GM21529 (cell line): Measurements from ENCODE around the gene CBARP.

Source experiments
- ATAC-seq: cut with Tn5 transposase; IDR thresholded peaks from one replicate; pipeline ENCODE4 v1.9.1; 2021; ENCODE audit not compliant: unreplicated experiment

CBARP gene

DNA sequence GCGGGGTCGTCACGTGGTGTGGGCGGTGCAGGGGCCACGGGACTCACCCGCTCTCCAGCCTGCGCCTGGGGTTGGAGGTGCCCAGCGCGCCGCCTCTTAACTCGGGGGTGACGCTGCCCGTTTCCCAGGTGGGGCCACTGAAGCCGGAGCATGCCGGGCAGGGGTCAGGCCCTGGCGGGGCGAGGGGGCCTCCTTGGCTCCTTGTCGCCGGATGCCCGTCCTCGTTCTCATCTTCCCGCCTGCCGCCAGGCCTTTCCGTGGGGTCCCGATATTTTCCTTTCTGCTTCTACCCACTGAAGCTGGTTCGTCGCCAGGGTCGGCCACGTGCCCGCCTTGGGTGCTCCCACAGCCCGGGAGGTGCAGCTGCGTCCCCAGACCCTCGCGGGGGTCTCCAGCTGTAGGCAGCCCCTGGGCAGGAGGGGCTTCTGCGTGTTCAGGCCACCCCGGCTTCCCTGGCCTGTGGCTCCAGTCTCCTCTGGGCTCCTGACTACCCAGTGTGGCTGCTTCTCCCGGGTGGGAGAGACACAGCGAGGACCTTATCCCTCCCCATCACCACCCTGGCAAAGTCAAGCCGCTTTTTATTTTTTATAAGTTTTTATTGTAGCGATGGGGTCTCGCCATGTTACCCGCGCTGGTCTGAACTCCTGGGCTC, 38.3 kb upstream of the CBARP start:
- no peak for ATAC-seq

DNA sequence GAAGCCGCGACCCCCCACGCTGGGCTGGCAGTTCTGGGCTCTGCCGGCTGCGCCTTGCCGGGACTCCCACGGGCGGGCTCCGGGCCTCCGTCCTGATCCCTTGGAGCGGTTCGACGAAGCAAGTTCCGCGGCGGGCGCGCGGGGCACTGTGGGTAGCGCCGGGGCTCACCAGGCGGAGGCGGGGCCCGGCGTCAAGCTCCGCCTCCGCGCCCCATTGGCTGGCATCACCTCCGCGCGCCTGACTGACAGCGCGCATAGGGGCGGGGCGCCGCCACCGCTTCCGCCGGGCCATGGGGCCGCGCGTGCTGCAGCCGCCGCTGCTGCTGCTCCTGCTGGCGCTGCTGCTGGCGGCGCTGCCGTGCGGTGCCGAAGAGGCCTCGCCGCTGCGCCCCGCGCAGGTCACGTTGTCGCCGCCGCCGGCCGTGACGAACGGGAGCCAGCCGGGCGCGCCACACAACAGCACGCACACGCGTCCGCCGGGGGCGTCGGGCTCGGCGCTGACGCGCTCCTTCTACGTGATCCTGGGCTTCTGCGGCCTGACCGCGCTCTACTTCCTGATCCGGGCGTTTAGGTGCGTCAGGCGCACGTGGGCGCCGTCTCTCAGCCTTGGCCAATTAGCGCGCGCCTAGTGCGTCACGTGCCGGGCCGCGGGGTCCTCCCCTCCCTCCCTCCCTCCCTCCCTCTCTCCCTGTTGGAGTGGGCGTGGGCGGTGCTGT, 37.6 kb upstream of the CBARP start, which contains the start of gene FAM174C:
Gene FAM174C, plus strand, starts transcription at position 271 of the 716 bp plus-strand sequence. Its CDS starts 20 bp downstream, at position 291.
- ATAC-seq = peak; percentile 64

- no peak for ATAC-seq
These were observed 37.1 kb upstream of the CBARP start for GRCh38 chr19:1274852-1275259.

DNA sequence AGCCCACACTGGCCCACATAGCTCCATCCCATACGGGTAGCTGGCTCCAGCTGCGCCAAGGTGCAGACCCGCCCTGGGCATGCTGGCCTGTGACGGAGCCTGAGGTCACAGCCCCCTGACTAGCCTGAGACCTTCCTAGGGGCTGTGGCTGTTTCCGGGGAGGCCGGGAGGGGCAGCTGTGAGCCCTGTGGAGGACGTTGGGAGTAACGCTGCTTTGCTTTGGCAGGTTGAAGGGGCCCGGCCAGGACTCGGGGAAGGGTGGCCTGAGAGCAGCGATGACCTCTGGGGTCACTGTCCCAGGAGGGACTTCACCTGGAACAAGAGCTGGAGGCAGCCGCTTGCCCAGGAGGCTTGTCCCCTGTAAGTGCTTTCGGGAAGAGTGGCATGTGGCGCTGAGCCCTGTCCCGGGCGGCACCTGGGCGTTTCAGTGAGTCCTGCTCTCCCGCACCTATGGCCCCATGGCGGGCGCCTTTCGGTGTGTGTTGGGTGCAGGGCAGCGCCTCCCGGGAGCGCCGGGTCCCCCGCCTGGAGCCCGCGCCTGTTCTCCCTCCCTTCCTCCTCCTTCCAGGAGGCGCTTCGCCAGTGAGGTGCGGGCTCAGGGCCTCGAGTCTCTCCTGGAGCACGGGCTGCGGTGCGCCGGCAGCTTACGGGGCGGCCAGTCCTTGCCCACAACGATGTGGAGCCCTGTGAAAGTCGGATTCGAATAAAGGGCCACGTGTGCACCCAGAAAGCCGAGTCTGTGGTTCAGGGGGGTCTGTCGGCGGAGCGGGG, 36.5 kb upstream of the CBARP start:
- no peak for ATAC-seq

- ATAC-seq = no peak
These were observed 35.6 kb upstream of the CBARP start for GRCh38 chr19:1273263-1274041.

GRCh38 chr19:1272423-1273262, 34.8 kb upstream of the CBARP start:
- ATAC-seq = no peak

GRCh38 chr19:1271528-1272422, 34.0 kb upstream of the CBARP start:
- no peak for ATAC-seq

- no peak for ATAC-seq
These were observed 33.2 kb upstream of the CBARP start for GRCh38 chr19:1270854-1271527.

- ATAC-seq = no peak
These were observed 32.5 kb upstream of the CBARP start for GRCh38 chr19:1270213-1270853.

- ATAC-seq = peak; percentile 13
These were observed 31.8 kb upstream of the CBARP start for GRCh38 chr19:1269478-1270212.

DNA sequence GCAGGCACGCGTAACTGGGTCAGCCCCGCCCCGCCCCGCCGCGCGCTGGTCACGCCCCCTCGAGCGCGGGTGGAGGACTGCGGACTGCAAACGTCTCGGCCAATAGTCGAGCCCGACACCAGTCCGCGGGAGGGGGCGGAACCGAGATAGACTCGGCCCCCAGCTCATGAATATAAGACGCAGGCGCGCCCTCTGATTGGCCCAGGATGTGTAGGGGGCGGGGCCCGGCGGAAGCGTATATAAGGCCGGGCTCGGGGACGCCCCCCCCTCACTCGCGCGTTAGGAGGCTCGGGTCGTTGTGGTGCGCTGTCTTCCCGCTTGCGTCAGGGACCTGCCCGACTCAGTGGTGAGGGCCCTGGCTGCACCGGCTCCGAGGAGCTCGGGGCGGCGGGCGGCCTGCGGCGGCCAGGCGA, 31.3 kb upstream of the CBARP start, which contains the start of gene CIRBP:
Gene CIRBP, plus strand, starts transcription at position 268 of the 413 bp plus-strand sequence. CDS start 1,602 bp downstream, outside the sequence.
- ATAC-seq = peak; percentile 51

DNA sequence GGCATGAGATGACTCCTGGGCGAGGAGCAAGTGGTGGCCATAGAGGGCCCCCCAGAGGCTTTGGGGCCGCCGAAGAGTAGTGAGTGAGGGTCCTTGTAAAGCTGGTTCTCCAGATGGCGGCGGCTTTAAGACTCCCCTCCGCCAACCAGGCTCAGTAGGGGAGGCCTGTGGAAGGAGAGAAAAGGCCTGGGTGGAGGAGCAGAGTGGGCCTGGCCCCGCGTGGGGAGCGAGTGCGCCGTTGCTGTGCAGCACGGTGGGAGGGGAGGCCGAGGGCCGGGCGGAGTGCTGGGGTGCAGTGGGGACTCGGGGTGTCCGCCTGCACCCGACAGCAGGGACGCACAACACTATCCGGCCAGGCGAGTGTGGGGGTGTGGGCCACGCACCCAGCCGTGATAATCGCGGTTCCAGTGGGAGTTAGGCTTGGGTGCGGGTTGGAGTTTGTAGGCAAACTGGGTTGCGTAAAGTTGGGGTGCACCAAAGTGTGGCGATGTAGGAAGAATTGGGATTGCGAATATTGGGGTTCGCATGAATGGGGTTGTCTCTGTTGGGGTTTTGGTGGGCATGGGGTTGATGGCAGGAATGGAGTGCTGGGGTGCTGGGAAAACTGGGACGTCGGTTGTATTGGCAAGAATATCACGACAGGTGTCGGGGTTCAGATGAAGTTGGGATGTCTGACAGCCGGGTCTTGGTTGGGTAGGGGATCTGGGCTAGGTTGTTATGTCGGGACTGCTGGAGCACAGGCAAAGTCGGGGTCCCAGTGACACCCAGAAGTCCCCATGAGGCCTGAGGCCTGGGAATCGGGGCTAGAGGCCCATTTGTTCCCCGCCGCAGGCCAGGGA, 30.6 kb upstream of the CBARP start:
- no peak for ATAC-seq

DNA sequence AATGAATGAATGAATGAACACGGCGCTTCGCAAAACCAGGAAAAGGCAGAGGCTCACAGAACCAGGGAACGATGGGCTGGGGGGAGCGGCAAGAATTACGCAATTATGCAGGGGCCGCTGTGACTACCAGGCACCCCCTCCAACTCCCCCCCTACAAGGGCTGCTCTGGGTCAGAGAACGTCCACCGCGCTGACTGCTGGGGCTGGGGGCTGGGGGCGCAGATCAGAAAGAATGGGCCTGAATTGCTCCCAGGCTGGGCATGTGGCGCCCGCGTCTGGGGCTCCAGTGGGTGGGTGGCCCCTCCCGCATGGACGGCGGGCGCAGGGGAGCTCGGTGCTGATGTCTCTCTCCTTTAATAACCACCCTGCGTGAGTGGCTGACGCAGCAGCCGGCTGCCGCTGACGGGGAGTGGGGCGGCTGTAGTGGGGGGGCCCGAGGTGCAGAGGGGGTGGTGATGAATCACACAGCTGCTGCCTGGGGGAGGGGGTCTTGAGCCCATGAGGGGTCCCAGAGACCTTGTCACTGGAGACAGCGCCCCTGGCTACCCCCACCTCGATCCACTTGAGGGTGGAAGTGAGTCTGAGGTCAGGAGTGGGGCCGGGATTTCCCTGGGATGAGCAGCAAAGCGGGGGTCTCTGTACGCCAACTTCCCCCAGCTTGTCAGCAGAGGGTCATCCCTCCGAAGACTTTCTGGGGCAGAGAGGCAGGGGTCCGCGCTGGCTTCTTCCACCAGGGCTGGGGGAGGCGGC, 29.8 kb upstream of the CBARP start:
- no peak for ATAC-seq

DNA sequence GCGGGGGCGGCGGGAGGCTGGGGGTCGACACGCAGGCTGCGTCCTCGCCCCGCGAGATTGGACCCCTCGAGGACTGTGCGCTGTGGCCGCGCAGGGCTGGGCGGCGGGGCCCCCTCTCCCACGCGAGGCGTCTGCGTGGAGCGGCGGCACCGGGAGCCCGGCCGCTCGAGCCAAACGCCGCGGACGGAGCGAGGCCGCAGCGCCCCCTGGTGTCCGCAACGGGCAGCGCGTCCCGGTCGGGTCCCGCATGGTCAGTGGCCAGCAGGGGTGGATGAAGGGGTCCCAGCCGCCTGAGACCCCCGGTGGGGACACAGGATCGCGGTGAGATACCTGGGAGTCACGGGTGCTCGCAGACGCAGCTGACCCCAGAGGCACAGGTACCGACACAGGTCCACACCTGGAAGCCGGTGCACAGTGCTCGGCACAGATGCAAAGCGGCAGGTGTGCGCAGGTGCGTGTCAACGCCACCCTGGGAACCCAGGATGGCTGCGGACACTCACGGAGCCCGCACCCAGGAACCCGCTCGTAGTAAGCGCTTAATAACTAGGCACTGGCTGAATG, 29.2 kb upstream of the CBARP start:
- ATAC-seq = peak; percentile 10
